CD14-positive monocyte (primary cell): ENCODE data around the gene DNAJC28. TPM values are rescaled to one million over a fixed set of nuclear protein-coding genes. Genes with fewer than 3 reads are reported as not detected.
A peak's percentile ranks its signal among the peaks of the same experiment; 100 is the strongest.

Source experiments
- DNase-seq, 3 donors: peaks; one replicate each; pipeline ENCODE4 v3.0.0-alpha.2; 2011 to 2022
- H2AFZ ChIP-seq: 2 replicates; pipeline ENCODE4 v1.6.0; 2012; ENCODE audit warnings: mild to moderate bottlenecking, low read depth, low read length, inconsistent platforms; ENCODE audit not compliant: insufficient read depth, poor library complexity, severe bottlenecking
- H3K27ac ChIP-seq, 2 donors: 1 replicate in 1 of 2; 2 replicates in 1 of 2; pipeline ENCODE4 v1.5.1; 2012 to 2013; ENCODE audit warnings: low read length in 2 of 2, control low read depth in 1 of 2, inconsistent platforms in 1 of 2, low read depth in 1 of 2, mild to moderate bottlenecking in 1 of 2
- H3K27me3 ChIP-seq, 2 donors: one replicate each; pipeline versions ENCODE4 v1.6.0 to v1.6.1; 2011 to 2013; ENCODE audit warnings: low read length in 2 of 2; ENCODE audit not compliant: control insufficient read depth in 2 of 2, insufficient read depth in 2 of 2
- H3K36me3 ChIP-seq, 2 donors: replicated peaks in 1 of 2; 1 replicate in 1 of 2; 2 replicates in 1 of 2; pipeline versions ENCODE4 v1.5.1 to v1.6.1; 2012 to 2013; ENCODE audit warnings: low read length in 2 of 2, control low read depth in 1 of 2, inconsistent platforms in 1 of 2, mild to moderate bottlenecking in 1 of 2; ENCODE audit not compliant: insufficient read depth in 2 of 2, control insufficient read depth in 1 of 2
- H3K4me1 ChIP-seq, 2 donors: 1 replicate in 1 of 2; 2 replicates in 1 of 2; pipeline versions ENCODE4 v1.5.1 to v1.6.1; 2012 to 2013; ENCODE audit warnings: low read length in 2 of 2, control low read depth in 1 of 2, inconsistent platforms in 1 of 2, mild to moderate bottlenecking in 1 of 2, moderate library complexity in 1 of 2; ENCODE audit not compliant: insufficient read depth in 2 of 2, control insufficient read depth in 1 of 2
- H3K4me2 ChIP-seq: replicated peaks from 2 replicates; pipeline ENCODE3; 2012; ENCODE audit warnings: low read length, moderate library complexity, mild to moderate bottlenecking; ENCODE audit not compliant: poor library complexity, severe bottlenecking; ENCODE audit errors: extremely low read depth
- H3K4me3 ChIP-seq, 3 experiments: fragments of 200-600 bp in 1 of 3; sonication (generic) in 1 of 3; replicated peaks in 1 of 3; 1 replicate in 2 of 3; 2 replicates in 1 of 3; pipeline ENCODE4 v1.5.1; 2011 to 2013; ENCODE audit warnings: low read length in 3 of 3, mild to moderate bottlenecking in 3 of 3, control low read depth in 2 of 3, low read depth in 2 of 3, inconsistent platforms in 1 of 3, moderate library complexity in 1 of 3
- H3K79me2 ChIP-seq: 2 replicates; pipeline ENCODE4 v1.6.0; 2012; ENCODE audit warnings: mild to moderate bottlenecking, control low read depth, inconsistent platforms, low read length, moderate library complexity; ENCODE audit not compliant: insufficient read depth
- H3K9ac ChIP-seq: 2 replicates; pipeline ENCODE4 v1.6.0; 2017; ENCODE audit warnings: low read length, mild to moderate bottlenecking; ENCODE audit not compliant: insufficient read depth, poor library complexity, severe bottlenecking
- H3K9me3 ChIP-seq, 2 donors: replicated peaks in 1 of 2; 1 replicate in 1 of 2; 2 replicates in 1 of 2; pipeline versions ENCODE4 v1.5.1 to v1.6.1; 2012 to 2013; ENCODE audit warnings: low read length in 2 of 2, control low read depth in 1 of 2; ENCODE audit not compliant: control insufficient read depth in 1 of 2, insufficient read depth in 1 of 2
- H4K20me1 ChIP-seq: 2 replicates; pipeline ENCODE4 v1.6.0; 2012; ENCODE audit warnings: mild to moderate bottlenecking, low read length, control low read depth, moderate library complexity; ENCODE audit not compliant: insufficient read depth
- H3K27ac Mint-ChIP-seq, 7 donors: one replicate each; pipeline ENCODE4 v1.8.0; 2020; ENCODE audit warnings: mild to moderate bottlenecking in 7 of 7, mixed read lengths in 7 of 7, moderate library complexity in 6 of 7, inconsistent platforms in 2 of 7
- H3K27me3 Mint-ChIP-seq, 3 donors: one replicate each; pipeline ENCODE4 v1.8.0; 2021 to 2022; ENCODE audit warnings: low read depth in 3 of 3, mild to moderate bottlenecking in 3 of 3, mixed read lengths in 3 of 3, moderate library complexity in 3 of 3, inconsistent platforms in 1 of 3
- H3K36me3 Mint-ChIP-seq, 2 donors: one replicate each; pipeline ENCODE4 v1.8.0; 2020; ENCODE audit warnings: mixed read lengths in 2 of 2, inconsistent platforms in 1 of 2, mild to moderate bottlenecking in 1 of 2
- H3K4me1 Mint-ChIP-seq: one replicate; pipeline ENCODE4 v1.8.0; 2020; ENCODE audit warnings: mild to moderate bottlenecking, mixed read lengths
- H3K4me3 Mint-ChIP-seq, 2 donors: one replicate each; pipeline ENCODE4 v1.8.0; 2020; ENCODE audit warnings: mild to moderate bottlenecking in 2 of 2, mixed read lengths in 2 of 2, moderate library complexity in 1 of 2
- H3K9me3 Mint-ChIP-seq, 7 donors: one replicate each; pipeline ENCODE4 v1.8.0; 2020 to 2022; ENCODE audit warnings: mixed read lengths in 7 of 7, mild to moderate bottlenecking in 6 of 7, moderate library complexity in 6 of 7, inconsistent platforms in 2 of 7
- WGBS: methylation state at CpG from one replicate; pipeline ENCODE4 v1.1.5; 2013; ENCODE audit warnings: missing lambda C conversion rate; ENCODE audit not compliant: insufficient coverage; 5-methylcytosine and 5-hydroxymethylcytosine counted together
- intact Hi-C, 2 donors: fragments of 100-400 bp; cut with micrococcal nuclease; formaldehyde crosslinking; loops; one replicate each; pipeline versions ENCODE4 v1.15.0 to v1.15.1; 2023
- polyA plus RNA-seq, 3 donors: library from polyadenylated mRNA; depleted of rRNA in 1 of 3; unstranded in 2 of 3; stranded (reverse) in 1 of 3; fragments of 300-500 nt in 2 of 3; fragments of >200 nt in 1 of 3; fragmentation: Illumina TruSeq in 2 of 3; gene quantifications; 1 replicate in 2 of 3; 2 replicates in 1 of 3; pipeline ENCODE4 v1.2.3, GENCODE V29; 2012 to 2021
- TF ChIP-seq, protein P1 (sequence below): fragments of 200-600 bp; IDR thresholded peaks from one replicate; pipeline ENCODE4 v1.8.0; 2022; ENCODE audit warnings: antibody characterized with exemption, mild to moderate bottlenecking

Gene DNAJC28
- polyA plus RNA-seq, 3 donors, result 0.21 to 1.1 (median 0.26) TPM

DNA sequence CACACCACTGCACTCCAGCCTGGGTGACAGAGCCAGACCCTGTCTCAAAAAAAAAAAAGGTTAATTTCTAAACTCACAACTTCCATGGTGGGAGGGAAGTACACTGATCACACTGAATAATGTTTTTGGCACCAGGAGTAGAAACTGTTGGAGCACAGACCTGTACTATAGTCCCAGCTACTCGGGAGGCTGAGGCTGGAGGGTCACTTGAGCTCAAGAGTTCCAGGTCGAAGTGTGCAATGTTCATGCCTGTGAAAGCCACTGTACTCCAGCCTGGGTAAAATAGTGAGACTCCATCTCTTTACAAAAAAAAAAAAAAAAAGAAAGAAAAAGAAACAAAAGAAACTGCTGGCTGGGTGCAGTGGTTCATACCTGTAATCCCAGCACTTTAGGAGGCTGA is 47.0 kb downstream of the DNAJC28 start:
- Histone ChIP-seq H3K4me2 (no peak overlapping the region), H3K4me1 (peaks cover 7 to 23% of the 10 kb centered on the region in 2 donors), H3K4me3 (no peak overlapping the region), H3K9ac (no peak overlapping the region), H3K9me3 (no peaks in the 10 kb centered on the region), H3K27me3 (no peaks in the 10 kb centered on the region), H4K20me1 (peaks cover 8% of the 10 kb centered on the region), H3K27ac (no peak overlapping the region), H3K36me3 (peaks cover 0 to 20% of the 10 kb centered on the region in 2 donors), H2AFZ (no peak overlapping the region), H3K79me2 (no peaks in the 10 kb centered on the region)
- intact Hi-C loops, result loop anchor here in 1 of 2 donors (5.0 kb wide), 1 partner anchor 247 kb away; no protein-coding TSS in a partner anchor
- peaks cover 23 to 29% of the 10 kb centered on the region in 2 donors for H3K36me3 Mint-ChIP-seq
- peaks cover 0 to 1% (median 0%) of the 10 kb centered on the region in 3 donors for H3K27me3 Mint-ChIP-seq
- no peaks in the 10 kb centered on the region for H3K9me3 Mint-ChIP-seq
- TF ChIP-seq, protein P1, sequence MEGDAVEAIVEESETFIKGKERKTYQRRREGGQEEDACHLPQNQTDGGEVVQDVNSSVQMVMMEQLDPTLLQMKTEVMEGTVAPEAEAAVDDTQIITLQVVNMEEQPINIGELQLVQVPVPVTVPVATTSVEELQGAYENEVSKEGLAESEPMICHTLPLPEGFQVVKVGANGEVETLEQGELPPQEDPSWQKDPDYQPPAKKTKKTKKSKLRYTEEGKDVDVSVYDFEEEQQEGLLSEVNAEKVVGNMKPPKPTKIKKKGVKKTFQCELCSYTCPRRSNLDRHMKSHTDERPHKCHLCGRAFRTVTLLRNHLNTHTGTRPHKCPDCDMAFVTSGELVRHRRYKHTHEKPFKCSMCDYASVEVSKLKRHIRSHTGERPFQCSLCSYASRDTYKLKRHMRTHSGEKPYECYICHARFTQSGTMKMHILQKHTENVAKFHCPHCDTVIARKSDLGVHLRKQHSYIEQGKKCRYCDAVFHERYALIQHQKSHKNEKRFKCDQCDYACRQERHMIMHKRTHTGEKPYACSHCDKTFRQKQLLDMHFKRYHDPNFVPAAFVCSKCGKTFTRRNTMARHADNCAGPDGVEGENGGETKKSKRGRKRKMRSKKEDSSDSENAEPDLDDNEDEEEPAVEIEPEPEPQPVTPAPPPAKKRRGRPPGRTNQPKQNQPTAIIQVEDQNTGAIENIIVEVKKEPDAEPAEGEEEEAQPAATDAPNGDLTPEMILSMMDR, result no peak
- H3K4me3 Mint-ChIP-seq, result no peak overlapping the region
- DNase-seq, result no peak
- WGBS, result no CpG with 5 or more reads among the region's 2 CpGs
- H3K27ac Mint-ChIP-seq, result peak overlapping the region in 4 of 7 donors; percentile 46 to 85 (median 73)
- H3K4me1 Mint-ChIP-seq, result peaks cover 18% of the 10 kb centered on the region

DNA sequence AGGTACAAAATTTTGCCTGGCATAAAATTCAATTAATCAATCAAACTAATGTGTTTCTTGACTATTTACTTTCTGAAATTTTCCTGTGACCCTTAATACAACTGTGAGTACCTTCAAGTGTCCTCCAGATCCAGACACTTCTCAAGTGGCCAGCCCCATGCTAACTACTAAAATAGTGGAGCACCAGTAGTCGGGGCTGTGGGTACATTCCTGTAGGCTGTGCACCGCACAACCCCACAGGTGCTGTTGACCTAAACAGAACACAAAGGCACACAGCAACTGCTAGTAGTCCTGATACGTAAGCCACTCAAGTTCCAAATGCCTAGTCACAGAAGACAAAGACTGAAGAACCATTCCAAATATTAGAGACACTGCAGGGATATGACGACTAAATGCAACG is 48.3 kb downstream of the DNAJC28 start:
- DNase-seq, result no peak
- intact Hi-C loops, result loop anchor here in 1 of 2 donors (5.0 kb wide), 1 partner anchor 246 kb away; no protein-coding TSS in a partner anchor
- TF ChIP-seq, protein P1, result no peak
- 96% methylated on average over 3 of the region's 5 CpGs for WGBS
- Histone ChIP-seq H3K27ac (no peak overlapping the region), H3K9ac (no peak overlapping the region), H3K27me3 (no peaks in the 10 kb centered on the region), H3K4me2 (no peak overlapping the region), H3K36me3 (peaks cover 1 to 13% of the 10 kb centered on the region in 2 donors), H3K4me3 (no peak overlapping the region), H2AFZ (no peak overlapping the region), H3K4me1 (peaks cover 7 to 23% of the 10 kb centered on the region in 2 donors), H4K20me1 (peaks cover 21% of the 10 kb centered on the region), H3K79me2 (no peaks in the 10 kb centered on the region), H3K9me3 (no peaks in the 10 kb centered on the region)
- Mint-ChIP-seq H3K9me3 (no peaks in the 10 kb centered on the region), H3K4me1 (peaks cover 20% of the 10 kb centered on the region), H3K27ac (peak overlapping the region in 4 of 7 donors; percentile 3 to 26 (median 14)), H3K36me3 (peaks cover 23 to 26% of the 10 kb centered on the region in 2 donors), H3K4me3 (no peak overlapping the region), H3K27me3 (peaks cover 0 to 1% (median 0%) of the 10 kb centered on the region in 3 donors)
